Stimulated activated naive CD8-positive, alpha-beta T cell treated with anti-CD3 and anti-CD28 coated beads, Interleukin-15, amount 100 ng/mL, for 72 hours (primary cell): Measurements from ENCODE around the gene ZNF471.

Experiments used
- ATAC-seq: fragments of 150-1000 bp; cut with Tn5 transposase; 2 replicates; pipeline ENCODE4 v1.10.0; 2021; ENCODE audit warnings: mild to moderate bottlenecking, moderate library complexity
- DNase-seq, 2 donors: peaks; one replicate each; pipeline ENCODE4 v3.0.0; 2021 to 2022
- H3K27ac Mint-ChIP-seq, 2 donors: one replicate each; pipeline ENCODE4 v1.8.0; 2022; ENCODE audit warnings: mild to moderate bottlenecking in 2 of 2, mixed read lengths in 2 of 2, moderate library complexity in 2 of 2
- H3K27me3 Mint-ChIP-seq: one replicate; pipeline ENCODE4 v1.8.0; 2022; ENCODE audit warnings: mixed read lengths
- H3K4me1 Mint-ChIP-seq: one replicate; pipeline ENCODE4 v1.8.0; 2022; ENCODE audit warnings: mild to moderate bottlenecking, mixed read lengths
- H3K4me3 Mint-ChIP-seq, 2 donors: one replicate each; pipeline ENCODE4 v1.8.0; 2022; ENCODE audit warnings: mild to moderate bottlenecking in 2 of 2, mixed read lengths in 2 of 2, moderate library complexity in 1 of 2
- H3K9me3 Mint-ChIP-seq, 2 donors: one replicate each; pipeline ENCODE4 v1.8.0; 2022; ENCODE audit warnings: mixed read lengths in 2 of 2

ZNF471 gene

GRCh38 chr19:56507446-56508289 is at the start of gene ZNF471:
ZNF471 (plus strand) TSS chr19:56507855; CDS start chr19:56511572, 3,717 bp downstream.
- peak; percentile 85 to 94 for DNase-seq
- no peak within 1 kb of the TSS for H3K4me3 Mint-ChIP-seq
- H3K27ac Mint-ChIP-seq, result peak within 1 kb of the TSS in 1 of 2 donors; percentile 97
- peaks cover 8 to 12% of the 10 kb centered on the region in 2 donors for H3K9me3 Mint-ChIP-seq
- H3K4me1 Mint-ChIP-seq, result no peaks in the 10 kb centered on the region
- peak; percentile 100 for ATAC-seq
- H3K27me3 Mint-ChIP-seq, result no peaks in the 10 kb centered on the region

DNA sequence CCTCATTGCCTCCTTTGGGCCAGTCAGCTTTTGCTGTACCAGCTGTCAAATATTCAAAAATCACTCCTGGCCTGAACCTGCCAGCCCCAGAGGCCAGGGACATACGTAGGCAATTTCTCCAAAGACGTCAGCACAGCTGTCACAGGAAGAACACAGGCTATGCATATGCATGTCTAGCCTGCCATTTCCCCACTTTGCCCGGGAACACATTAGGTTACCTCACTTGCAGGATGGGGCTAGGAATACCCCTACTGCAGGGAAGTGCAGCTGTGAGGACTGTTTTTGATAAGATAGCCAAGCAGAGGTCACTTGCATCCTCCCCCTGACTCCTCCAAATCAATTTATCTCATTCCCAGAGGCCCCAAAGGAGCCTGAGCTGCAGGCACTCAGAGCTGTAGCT is 33.3 kb upstream of the ZNF471 start:
- DNase-seq (no peak), ATAC-seq (no peak)
- Mint-ChIP-seq H3K4me1 (peaks cover 30% of the 10 kb centered on the region), H3K4me3 (no peak overlapping the region), H3K9me3 (peaks cover 53 to 88% of the 10 kb centered on the region in 2 donors), H3K27me3 (peaks cover 31% of the 10 kb centered on the region), H3K27ac (no peak overlapping the region)

DNA sequence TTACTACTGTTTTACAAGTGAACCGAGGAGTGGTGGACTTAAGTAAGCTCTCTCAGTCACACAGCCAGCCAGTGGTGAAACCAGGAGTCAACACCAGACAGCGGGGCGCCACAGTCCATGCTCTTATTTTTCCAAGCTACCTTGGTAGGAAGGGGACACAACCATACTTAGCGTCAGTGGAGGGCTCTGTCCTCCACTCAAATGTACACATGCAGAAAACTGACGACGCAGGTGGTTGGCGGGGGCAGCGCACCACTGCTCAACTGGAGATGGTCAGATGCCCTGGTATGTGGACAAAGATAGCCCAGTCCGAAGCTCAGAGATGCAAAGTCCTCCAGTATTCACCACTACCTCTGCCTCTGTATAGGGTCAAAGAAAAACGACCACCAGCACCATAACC is 31.6 kb upstream of the ZNF471 start:
- Mint-ChIP-seq H3K4me1 (peaks cover 30% of the 10 kb centered on the region), H3K27ac (peak overlapping the region in 1 of 2 donors; percentile 20), H3K4me3 (peak overlapping the region in 1 of 2 donors; percentile 98), H3K9me3 (peaks cover 61 to 77% of the 10 kb centered on the region in 2 donors), H3K27me3 (peaks cover 31% of the 10 kb centered on the region)
- ATAC-seq (no peak), DNase-seq (no peak)

GRCh38 chr19:56476651-56477428 is 30.8 kb upstream of the ZNF471 start, which contains the start of gene ZNF667:
ZNF667 (minus strand) TSS chr19:56477345; CDS start chr19:56462370, 14,975 bp downstream.
- H3K27ac Mint-ChIP-seq, result peak within 1 kb of the TSS; percentile 98 to 99
- H3K4me1 Mint-ChIP-seq, result peaks cover 30% of the 10 kb centered on the region
- peak; percentile 48 for ATAC-seq
- H3K27me3 Mint-ChIP-seq, result peaks cover 31% of the 10 kb centered on the region
- peak; percentile 36 to 56 for DNase-seq
- H3K9me3 Mint-ChIP-seq, result peaks cover 66 to 77% of the 10 kb centered on the region in 2 donors
- H3K4me3 Mint-ChIP-seq, result peak within 1 kb of the TSS; percentile 86 to 98

DNA sequence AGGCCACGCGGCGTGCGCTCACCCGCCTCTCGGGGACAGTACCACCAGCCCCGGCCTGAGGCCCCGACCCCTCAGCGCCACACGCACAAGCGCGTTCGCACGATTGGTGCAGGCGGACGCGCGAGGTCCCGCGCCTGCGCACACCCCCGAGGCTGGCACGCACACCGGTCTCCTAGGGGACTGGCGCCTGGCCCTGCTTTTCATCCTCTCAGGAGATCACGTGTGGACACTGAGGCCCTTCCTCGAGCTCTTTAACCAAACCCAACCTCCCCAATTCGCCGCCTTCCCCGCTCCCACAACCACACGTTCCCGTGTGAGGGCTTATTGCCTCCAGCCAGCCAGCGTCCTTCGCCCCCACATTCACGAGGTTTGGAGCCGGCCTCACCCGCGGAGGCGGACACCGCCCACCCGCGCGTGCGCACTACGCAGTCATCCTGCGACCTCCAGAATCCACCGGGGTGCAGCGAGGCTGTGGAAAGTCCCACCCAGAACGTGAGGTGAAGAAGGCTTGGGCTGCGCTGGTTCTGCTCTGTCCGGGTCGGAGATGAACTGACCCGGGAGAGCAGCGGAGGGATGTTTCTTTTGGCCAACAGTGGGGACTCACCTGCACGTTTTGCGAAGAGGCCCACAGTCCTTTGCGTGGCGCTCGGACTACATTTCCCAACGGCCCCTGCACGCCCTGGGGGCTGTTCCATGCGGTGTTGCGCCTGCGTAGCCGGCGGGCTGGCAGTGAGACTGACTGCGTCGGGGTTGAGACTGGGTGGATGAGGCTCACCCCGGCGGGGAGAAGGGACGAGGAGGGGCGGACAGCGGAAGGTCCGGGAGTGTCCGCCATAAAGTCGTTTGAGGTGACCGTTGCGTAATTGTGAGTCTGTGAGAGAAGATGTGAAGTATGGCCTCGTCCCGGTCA is 30.0 kb upstream of the ZNF471 start:
- Mint-ChIP-seq H3K9me3 (peaks cover 60 to 68% of the 10 kb centered on the region in 2 donors), H3K27me3 (peaks cover 31% of the 10 kb centered on the region), H3K4me3 (peak overlapping the region; percentile 86 to 98), H3K27ac (peak overlapping the region; percentile 98 to 99), H3K4me1 (peaks cover 30% of the 10 kb centered on the region)
- DNase-seq, result peak; percentile 81 to 85
- ATAC-seq, result peak; percentile 90

DNA sequence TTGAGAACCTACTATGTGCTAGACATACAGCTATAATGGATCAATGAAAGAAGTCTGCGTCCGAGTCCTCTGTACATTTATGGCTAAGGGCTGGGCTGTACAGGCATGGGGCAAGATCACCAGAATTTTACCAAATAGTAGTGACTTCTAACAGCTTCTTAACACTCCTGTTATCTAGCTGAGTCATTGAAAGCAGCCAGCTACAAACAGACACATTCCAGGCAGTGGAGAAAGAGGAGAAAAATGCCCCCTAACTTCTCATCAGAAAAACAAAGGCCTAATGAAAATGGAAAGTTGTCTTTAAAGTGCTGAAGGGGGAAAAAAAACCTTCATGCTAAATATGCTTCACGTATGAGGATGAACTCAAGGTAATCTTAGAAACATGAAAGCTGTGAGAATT is 16.3 kb upstream of the ZNF471 start:
- Mint-ChIP-seq H3K4me3 (no peak overlapping the region), H3K4me1 (no peaks in the 10 kb centered on the region), H3K9me3 (peaks cover 51 to 66% of the 10 kb centered on the region in 2 donors), H3K27me3 (no peaks in the 10 kb centered on the region), H3K27ac (no peak overlapping the region)
- no peak for DNase-seq
- ATAC-seq, result no peak

DNA sequence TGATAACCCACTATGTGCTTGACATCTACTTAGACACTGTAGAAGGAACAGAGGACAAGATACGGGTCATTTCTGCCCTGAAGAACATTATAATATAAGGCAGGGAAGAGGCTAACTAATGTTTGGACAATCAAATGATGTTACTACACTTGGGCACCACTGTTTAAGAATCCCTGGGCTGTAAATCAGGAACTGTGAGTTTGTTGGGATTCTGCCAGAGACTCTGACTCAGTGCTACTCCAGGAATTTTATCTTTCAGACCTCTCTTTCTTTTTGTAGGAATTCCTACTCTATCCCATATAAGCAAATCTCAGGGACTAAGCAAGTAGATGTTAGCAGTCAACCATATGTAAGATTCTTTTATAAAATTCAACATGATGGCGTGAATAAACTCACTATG is 3.1 kb upstream of the ZNF471 start:
- ATAC-seq (no peak), DNase-seq (no peak)
- no peaks in the 10 kb centered on the region for H3K4me1 Mint-ChIP-seq
- peaks cover 23 to 27% of the 10 kb centered on the region in 2 donors for H3K9me3 Mint-ChIP-seq
- no peak overlapping the region for H3K27ac Mint-ChIP-seq
- no peaks in the 10 kb centered on the region for H3K27me3 Mint-ChIP-seq
- no peak overlapping the region for H3K4me3 Mint-ChIP-seq

DNA sequence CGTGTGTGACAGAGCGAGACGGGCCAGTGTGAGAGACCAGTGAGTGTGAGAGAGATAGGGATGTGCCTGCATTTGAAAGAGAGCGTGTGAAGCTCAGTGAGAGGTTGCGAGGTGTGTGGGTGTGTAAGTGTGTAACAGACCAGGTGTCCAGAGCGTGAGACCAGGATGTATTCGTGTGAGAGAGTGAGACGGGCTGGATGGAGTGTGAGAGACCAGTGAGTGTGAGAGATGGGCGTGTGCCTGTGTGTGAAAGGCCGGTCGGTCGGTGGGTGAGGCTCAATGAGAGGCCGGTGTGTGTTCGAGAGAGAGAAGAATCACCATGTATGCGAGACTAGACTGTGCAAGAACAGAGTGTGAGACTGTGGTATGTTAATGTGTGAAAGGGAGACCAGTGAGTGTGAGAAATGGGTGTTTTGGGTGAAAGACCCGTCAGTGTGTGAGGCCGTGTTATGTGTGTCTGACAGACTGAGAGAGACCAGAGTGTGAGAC is 679 bp downstream of the ZNF471 start:
- Mint-ChIP-seq H3K27me3 (no peaks in the 10 kb centered on the region), H3K9me3 (peaks cover 1 to 13% of the 10 kb centered on the region in 2 donors), H3K27ac (no peak overlapping the region), H3K4me1 (no peaks in the 10 kb centered on the region), H3K4me3 (no peak overlapping the region)
- ATAC-seq, result no peak
- DNase-seq, result peak in 1 of 2 donors; percentile 8

DNA sequence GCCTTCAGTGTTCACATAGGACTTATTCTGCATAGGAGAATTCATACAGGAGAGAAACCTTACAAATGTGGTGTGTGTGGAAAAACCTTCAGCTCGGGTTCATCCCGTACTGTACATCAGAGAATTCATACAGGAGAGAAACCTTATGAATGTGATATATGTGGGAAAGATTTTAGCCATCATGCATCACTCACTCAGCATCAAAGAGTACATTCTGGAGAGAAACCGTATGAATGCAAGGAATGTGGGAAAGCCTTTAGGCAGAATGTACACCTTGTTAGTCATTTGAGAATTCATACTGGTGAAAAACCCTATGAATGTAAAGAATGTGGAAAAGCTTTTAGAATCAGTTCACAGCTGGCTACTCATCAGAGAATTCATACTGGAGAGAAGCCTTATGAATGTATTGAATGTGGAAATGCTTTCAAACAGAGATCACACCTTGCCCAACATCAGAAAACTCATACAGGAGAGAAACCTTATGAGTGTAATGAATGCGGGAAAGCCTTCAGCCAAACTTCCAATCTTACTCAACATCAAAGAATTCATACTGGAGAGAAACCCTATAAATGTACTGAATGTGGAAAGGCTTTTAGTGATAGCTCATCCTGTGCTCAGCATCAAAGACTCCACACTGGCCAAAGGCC is 17.7 kb downstream of the ZNF471 start:
- H3K27ac Mint-ChIP-seq, result no peak overlapping the region
- ATAC-seq (no peak), DNase-seq (no peak)
- H3K9me3 Mint-ChIP-seq, result peaks cover 47 to 60% of the 10 kb centered on the region in 2 donors
- H3K4me3 Mint-ChIP-seq, result no peak overlapping the region
- no peaks in the 10 kb centered on the region for H3K4me1 Mint-ChIP-seq
- H3K27me3 Mint-ChIP-seq, result no peaks in the 10 kb centered on the region

DNA sequence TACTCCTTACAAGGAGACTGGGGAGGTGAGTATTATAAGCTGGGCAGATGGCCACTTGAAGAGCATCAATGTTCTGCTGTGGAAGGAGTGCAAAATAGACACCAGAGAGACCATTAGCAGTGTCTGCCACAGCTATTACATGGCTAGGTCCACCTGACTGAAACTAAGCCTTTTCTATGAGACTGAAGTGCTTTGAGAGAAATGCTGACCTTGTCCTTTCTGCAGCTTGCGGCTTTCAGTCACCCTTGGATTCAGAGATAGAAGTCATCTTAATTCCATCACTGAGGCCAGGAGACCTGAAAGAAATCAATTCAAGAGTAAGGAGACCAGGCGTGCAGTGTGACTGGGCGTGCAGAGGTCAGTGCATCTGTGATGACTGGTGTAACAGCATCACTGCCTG is 29.8 kb downstream of the ZNF471 start:
- Mint-ChIP-seq H3K4me3 (peak overlapping the region; percentile 82 to 94), H3K9me3 (peaks cover 50 to 73% of the 10 kb centered on the region in 2 donors), H3K27ac (peak overlapping the region in 1 of 2 donors; percentile 42)

GRCh38 chr19:56538254-56538760 is 30.7 kb downstream of the ZNF471 start:
- Mint-ChIP-seq H3K4me1 (peaks cover 21% of the 10 kb centered on the region), H3K27ac (peak overlapping the region; percentile 89 to 96), H3K4me3 (peak overlapping the region; percentile 82 to 94), H3K27me3 (no peaks in the 10 kb centered on the region), H3K9me3 (peaks cover 46 to 70% of the 10 kb centered on the region in 2 donors)
- DNase-seq, result peak; percentile 92 to 94
- ATAC-seq, result peak; percentile 95

More for the DNA sequence above, 29.8 kb downstream of the ZNF471 start:
- H3K27me3 Mint-ChIP-seq, result no peaks in the 10 kb centered on the region
- no peak for DNase-seq
- ATAC-seq, result no peak
- H3K4me1 Mint-ChIP-seq, result peaks cover 21% of the 10 kb centered on the region

DNA sequence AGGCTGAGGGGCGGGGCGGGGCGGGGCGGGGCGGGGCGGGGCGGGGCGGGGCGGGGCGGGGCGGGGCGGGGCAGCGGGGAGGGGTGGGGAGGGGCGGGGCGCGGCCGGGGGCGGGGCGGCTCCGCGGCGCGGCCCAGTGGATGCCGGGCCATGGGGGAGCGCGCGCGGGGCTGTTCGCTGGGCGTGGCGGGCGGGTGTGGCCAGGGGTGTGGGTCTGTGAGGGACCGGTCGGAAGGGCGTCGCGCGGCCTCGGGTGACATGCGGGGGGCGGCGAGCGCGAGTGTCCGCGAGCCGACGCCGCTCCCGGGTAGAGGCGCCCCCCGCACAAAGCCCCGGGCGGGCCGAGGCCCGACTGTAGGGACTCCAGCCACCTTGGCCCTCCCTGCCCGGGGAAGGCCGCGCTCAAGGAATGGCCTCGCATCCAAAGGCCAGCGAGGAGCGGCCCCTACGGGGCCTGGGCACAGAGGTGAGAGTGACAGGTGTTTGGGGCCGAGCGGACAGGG is 31.2 kb downstream of the ZNF471 start, which contains the start of gene ZFP28:
Gene ZFP28 (plus strand): TSS at position 188 of the 503 bp plus-strand sequence. CDS start 71 bp downstream, at position 259.
- Mint-ChIP-seq H3K27me3 (no peaks in the 10 kb centered on the region), H3K4me1 (peaks cover 21% of the 10 kb centered on the region), H3K4me3 (peak within 1 kb of the TSS; percentile 91 to 94), H3K9me3 (peaks cover 43 to 65% of the 10 kb centered on the region in 2 donors), H3K27ac (peak within 1 kb of the TSS; percentile 89 to 96)
- DNase-seq (no peak), ATAC-seq (peak; percentile 80)

GRCh38 chr19:56543776-56544175 is 36.1 kb downstream of the ZNF471 start:
- H3K9me3 Mint-ChIP-seq, result peaks cover 48 to 49% of the 10 kb centered on the region in 2 donors
- H3K4me3 Mint-ChIP-seq, result no peak overlapping the region
- H3K4me1 Mint-ChIP-seq, result peaks cover 10% of the 10 kb centered on the region
- H3K27ac Mint-ChIP-seq, result no peak overlapping the region
- ATAC-seq, result no peak
- DNase-seq, result no peak
- no peaks in the 10 kb centered on the region for H3K27me3 Mint-ChIP-seq

GRCh38 chr19:56547535-56547934 is 39.9 kb downstream of the ZNF471 start:
- Mint-ChIP-seq H3K4me1 (no peaks in the 10 kb centered on the region), H3K9me3 (peaks cover 37 to 46% of the 10 kb centered on the region in 2 donors), H3K4me3 (no peak overlapping the region), H3K27me3 (no peaks in the 10 kb centered on the region), H3K27ac (no peak overlapping the region)
- ATAC-seq, result no peak
- no peak for DNase-seq
